ENCODE results near the gene THOC6.
"Not testable (repeated sequence)": the region's sequence is repeated elsewhere in the genome, so short reads cannot be mapped to it uniquely, and the experiment has no call there.

THOC6 gene

DNA sequence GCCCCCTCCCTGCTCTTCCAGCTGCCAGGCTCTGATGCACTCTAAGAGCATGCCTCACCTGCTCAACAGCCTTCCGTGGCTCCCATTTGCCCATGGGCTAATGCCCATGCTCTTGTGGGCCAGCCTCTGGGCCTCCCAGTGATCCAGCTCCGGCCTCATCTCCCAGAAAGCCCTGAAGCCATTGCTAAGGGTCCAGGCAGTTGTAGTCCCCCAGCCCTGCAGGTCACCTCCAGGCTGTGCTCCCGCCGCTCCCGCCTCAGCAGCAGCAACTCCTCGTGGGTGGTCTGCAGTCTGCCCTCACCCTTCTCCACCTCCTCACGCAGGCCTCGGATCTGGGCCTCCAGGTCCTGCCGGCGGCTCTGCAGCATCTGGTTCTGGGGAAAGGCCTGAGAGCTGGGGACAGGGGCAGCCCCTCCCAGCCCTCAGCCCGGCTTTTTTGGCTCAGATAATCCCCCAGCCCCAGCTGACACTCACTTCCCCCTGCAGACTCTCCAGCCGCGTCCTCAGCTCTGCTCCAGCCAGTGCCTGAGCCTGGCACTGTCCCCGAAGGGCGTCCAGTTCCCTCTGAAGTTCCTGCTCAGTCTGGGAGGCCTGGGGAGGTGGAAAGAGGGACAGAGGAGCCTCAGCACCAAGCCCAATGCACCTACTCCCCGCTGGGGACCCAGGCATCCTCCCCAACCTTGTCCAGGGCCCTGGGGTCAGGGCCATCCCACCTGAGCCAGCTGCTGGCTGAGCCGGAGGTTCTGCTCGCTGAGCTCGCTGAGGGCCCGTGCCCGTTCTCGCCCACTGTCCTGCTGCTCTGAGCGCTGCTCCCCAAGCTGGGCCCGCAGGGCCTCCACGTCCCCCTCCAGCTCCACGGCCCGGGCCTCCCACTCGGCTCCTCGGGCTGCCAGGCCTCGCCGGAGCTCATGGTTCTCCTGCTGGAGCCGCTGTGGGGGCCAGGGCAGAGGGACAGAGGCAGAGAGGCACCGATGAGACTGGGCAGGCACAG lies 6.7 kb downstream of the THOC6 start:
- no peak for DNase-seq (ENCODE audit: low read depth in 2 of 2)

DNA sequence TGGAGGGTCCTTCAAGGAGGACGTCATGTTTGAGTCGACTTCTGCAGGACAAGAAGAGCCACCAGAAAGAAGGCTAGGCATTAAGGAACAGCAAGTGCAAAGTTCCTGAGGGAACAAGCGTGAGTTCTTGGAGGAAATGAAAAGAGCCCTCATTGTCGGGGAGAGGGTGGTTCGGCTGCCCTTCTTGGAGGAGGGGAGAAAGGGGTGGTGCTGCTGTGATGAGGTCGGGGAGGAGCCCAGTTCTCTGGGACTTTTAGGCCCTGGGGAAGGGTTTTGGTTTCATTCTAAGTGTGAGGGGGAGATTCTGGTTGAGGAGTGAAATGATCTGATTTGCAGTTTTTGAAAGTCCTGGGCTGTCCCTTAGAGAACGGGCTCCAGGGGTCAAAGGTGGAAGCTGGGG lies 8.8 kb downstream of the THOC6 start:
- no peak for DNase-seq (ENCODE audit: low read depth in 2 of 2)

DNA sequence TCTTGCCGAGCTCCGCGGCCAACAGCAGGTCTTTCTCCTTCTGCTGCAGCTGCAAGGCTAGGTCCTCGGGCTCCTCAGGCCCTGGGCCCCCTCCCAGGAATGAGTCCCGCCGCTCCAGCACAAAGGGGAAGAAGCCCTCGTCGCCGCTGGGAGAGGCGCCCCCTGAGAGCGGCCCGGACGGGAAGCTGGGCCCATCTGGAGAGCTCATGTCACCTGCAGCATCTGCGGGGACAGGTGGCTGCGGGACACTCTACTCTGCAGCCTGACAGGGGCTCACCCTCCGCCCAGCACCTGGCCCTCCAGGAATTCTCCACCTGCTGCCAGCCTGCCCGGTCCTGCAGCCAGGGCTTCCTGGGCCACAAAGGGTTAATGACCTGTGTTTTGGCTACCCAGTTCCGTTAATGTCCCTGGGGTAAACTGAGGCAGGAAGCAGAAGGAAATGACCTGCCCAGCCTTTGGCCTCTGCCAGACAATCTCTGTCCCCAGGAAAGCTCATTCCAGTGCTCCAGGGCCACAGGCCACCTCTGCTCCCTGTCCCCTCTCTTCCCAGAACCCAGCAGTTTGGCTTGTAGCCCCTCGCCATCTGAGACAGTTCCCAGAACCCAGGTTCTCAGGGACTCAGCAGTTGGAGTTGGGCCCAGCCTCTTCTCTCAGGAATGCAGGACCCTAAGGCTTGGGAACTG lies 11.6 kb downstream of the THOC6 start:
- DNase-seq (ENCODE audit: low read depth in 2 of 2): no peak

DNA sequence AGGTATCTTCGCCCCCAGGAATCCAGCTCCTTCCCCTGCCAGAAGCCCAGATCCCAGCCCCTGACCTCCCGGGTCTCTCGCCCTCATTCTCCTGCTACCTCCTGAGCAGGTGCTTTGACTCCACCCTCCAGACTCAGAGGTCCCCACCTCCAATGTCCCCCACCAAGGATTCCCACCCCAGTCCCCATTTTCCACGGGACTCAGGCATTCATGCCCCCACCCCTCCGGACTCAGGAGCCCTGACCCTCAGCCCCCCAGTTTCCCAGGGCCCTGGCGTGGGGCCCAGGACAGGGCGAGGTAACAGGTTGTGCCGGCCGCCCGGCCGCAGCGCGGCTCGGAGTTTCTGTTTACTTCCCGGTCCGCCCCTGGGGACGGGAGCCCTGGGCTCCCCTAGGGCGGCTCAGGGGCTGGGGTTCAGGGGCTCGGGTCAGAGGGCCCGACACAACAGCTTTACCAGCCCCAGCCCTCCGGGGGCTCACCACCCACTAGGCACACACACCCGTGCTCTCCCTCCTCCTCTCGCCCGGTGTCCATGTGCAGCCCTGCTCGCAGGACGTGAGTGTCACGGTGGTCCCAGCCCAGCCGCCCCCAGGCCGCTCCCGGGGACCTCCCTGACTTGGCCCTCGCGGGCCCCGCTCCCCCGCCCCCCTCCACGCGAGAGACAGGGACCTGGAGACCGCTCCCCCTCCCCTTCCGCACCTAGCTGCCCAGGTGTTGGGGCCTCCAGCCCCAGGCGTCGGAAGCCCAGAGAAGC lies 12.3 kb downstream of the THOC6 start:
- DNase-seq (ENCODE audit: low read depth in 2 of 2): no peak

DNA sequence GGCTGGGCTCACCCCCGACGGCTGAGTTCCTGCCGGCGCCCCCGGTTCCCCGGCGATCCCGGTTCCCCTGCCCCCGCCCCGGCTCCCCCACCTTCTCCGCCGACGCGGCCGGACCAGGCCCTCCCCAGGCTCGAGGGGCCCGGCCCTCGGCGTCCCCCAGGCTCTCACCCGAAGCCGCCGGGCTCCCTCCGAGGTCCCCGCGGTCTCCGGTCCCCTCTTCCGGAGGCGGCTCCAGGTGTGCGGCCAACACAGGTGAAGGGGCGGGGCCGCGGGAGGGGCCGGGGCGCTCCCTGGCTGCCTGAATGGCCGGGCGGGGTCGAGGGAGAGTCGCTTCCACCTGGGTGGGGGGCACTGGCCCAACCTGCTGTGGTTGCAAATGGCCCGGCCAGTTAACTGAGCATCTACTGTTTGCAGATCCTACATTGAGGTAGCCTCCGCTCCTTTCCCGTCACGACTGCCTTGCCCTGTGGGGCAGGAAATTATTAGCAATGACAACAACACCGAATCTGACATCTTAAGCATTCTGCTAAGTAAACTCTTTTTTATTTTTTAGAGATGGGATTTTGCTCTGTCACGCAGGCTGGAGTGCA lies 13.0 kb downstream of the THOC6 start, which contains the start of gene BICDL2:
Gene BICDL2 (minus strand): TSS at position 219 of the 590 bp plus-strand sequence. CDS start 1,448 bp downstream, outside the sequence.
- no peak for DNase-seq (ENCODE audit: low read depth in 2 of 2)

DNA sequence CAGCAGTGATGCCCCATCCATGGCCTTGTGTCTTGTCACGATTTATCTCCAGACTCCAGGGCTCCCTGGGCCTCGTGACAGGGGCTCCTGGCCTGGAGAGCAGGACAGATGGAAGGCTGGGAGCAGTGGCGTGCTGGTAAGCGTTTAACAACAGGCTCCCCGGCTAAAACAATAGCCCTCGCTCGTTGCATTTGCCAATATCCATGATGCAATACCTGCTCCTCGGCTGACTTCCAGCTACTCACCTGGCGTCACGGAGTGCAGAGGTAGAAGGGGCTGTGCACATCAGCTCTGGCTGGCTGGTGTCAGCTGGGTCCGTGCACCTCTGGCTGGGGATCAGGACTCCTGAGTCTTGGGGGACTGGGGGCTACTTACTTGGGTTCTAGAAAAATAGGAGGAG lies 14.4 kb downstream of the THOC6 start:
- DNase-seq (ENCODE audit: low read depth in 2 of 2): no peak

DNA sequence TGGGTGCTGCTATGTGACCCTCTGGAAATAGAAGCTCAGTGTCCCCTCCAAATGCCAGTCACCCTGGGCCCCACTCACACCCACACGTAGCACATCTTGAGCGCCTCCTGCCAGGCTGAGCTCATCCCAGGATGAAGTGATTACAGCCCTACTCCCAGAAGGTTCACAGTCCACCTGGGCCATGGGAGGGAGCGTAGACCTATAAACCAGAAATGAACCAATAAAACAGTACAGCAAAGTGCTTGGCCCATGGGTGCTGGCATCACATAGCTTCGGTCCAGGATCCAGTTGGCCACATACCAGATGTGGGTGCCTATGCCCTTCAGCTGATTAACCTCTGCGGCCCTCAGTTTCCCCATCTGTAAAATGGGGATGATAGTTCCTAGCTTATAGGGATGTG lies 15.1 kb downstream of the THOC6 start:
- no peak for DNase-seq (ENCODE audit: low read depth in 2 of 2)

DNA sequence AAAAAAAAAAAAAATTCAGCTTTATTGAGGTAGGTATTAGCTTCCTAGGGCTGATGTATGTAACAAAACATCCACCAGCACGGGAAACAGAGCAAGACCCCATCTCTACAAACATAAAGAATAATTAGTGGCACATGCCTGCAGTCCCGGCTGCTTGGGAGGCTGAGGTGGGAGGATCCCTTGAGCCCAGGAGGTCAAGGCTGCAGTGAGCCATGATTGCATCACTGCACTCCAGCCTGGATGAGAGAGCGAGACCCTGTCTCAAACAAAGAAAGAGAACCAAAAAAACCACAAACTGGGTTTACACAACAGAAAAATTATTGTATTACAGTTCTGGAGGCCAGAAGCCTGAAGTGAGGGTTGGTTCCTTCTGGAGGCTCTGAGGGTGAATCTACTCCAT lies 18.5 kb downstream of the THOC6 start:
- DNase-seq (ENCODE audit: low read depth in 2 of 2): no peak

DNA sequence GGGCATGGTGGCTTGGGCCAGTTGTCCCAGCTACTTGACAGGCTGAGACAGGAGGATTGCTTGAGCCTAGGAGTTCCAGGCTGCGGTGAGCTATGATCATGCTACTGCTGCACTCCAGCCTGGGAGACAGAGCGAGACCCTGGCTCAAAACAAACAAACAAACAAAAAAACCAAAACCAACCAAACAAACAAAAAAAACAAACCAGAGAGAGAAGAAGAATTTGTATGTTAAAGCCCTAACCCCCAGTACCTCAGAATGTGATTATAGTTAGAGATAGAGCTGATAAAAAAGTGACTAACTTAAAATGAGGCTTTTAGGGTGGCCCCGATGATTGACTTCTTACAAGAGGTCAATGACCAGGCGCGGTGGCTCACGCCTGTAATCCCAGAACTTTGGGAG lies 20.9 kb downstream of the THOC6 start:
- no peak for DNase-seq (ENCODE audit: low read depth in 2 of 2)

DNA sequence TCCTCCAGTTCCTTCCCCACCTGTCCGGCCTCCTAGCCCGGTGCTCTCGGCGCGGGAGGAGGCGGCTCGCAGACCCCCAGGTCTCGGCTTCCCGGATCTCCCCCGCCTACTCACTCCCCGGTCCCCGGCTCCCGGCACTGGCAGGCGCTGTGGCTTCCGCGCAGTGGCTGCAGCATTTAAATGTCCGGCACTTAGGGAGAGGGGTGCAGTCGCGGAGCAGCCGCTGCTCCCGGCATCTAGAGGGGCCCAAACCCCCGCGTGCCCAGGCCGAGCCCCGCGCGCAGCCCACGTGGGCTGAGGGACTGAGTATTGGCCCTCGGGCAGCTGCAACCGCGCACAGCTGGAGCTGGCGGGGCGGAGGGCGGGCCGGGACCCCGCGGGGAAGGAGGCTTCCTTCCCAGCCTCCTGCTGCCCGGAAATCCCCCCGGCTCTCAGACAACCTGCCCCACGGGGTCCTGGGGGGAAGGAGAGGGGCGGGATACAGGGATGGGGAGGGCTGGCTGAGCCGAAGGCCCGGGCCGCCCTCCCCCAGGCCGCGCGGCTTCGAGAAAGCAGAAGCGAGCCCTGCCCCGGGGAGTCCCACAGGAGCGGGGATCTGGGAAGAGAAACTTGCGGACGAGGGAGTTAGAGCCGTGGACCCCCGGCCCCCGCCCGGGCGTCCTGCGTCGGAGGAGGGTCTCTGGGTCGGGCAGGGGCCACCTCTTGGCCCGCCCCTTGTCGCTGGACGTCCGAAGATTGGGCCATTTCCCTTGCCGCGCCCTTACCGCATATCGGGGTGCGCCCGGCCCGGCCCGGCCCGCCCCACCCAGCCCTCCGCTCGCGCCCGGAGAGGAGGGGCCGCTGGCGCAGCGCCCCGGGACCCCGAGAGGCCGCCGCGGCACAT lies 22.2 kb downstream of the THOC6 start, which contains the start of gene MMP25:
Gene MMP25 (plus strand): TSS at position 804 of the 883 bp plus-strand sequence. CDS start 357 bp downstream, outside the sequence.
- DNase-seq (ENCODE audit: low read depth in 2 of 2): no peak

DNA sequence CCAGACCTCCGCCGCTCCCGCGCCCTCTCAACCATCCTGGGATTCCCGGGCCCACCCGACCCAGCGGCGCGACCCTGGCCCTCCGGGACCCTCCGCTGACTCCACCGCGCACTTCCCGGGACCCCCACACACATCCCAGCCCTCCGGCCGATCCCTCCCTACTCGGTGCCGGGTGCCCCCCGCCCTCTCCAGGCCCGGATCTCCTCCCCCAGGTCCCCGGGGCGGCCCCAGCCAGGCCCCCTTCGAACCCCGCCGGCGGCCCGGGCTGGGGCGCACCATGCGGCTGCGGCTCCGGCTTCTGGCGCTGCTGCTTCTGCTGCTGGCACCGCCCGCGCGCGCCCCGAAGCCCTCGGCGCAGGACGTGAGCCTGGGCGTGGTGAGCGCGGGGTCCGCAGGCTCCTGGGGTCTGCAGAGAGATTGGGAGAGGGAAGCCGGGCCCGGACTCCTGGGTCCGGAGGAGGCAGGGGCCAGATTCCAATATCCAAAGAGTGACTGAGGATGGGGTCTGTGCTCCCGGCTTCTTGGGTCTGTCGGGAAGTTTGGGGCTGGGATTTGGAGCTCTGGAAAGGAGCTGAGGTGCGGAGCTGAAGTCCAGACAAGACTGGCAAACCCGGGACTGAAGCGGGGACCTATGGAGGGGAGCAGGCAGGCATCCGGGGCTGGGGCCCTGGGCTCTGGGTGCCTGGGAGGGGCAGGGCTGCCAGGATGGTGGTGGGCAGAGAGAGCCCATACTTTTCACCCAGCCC lies 23.0 kb downstream of the THOC6 start:
- no peak for DNase-seq (ENCODE audit: low read depth in 2 of 2)

DNA sequence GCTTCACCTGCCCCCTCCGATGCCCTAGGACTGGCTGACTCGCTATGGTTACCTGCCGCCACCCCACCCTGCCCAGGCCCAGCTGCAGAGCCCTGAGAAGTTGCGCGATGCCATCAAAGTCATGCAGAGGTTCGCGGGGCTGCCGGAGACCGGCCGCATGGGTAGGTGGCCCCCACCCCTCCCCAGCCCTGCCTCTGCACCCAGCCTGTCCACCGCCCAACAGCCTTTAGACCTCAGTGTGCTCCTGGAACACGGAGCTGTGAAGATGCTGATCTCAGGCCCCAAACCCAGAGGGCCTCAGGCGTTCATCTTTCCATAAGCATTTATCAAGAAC lies 23.5 kb downstream of the THOC6 start:
- DNase-seq (ENCODE audit: low read depth in 2 of 2): no peak

DNA sequence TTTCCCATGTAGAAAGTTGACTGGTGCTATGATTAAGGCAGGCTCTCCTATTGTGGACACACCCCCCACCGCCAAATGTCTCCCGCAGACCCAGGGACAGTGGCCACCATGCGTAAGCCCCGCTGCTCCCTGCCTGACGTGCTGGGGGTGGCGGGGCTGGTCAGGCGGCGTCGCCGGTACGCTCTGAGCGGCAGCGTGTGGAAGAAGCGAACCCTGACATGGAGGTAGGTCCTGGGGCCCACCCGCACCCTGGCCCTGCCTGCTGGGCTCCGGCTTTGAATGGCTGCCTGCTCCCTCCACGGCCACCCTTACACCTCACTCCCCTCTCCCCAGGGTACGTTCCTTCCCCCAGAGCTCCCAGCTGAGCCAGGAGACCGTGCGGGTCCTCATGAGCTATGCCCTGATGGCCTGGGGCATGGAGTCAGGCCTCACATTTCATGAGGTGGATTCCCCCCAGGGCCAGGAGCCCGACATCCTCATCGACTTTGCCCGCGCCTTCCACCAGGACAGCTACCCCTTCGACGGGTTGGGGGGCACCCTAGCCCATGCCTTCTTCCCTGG lies 26.2 kb downstream of the THOC6 start:
- no peak for DNase-seq (ENCODE audit: low read depth in 2 of 2)

DNA sequence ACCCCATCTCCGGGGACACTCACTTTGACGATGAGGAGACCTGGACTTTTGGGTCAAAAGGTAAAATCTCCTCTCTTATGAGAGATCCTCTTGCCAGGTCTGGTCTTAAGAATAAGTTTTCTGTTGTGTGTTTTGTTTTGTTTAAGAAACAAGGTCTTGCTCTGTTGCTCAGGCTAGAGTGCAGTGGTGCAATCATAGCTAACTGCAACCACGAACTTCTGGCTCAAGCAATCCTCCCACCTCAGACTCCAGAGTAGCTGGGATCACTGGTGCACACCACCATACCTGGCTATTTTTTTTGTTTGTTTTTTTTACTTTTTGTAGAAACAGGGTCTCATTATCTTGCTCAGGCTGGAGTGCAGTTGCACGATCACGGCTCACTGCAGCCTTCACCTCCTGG lies 26.7 kb downstream of the THOC6 start:
- no peak for DNase-seq (ENCODE audit: low read depth in 2 of 2)

DNA sequence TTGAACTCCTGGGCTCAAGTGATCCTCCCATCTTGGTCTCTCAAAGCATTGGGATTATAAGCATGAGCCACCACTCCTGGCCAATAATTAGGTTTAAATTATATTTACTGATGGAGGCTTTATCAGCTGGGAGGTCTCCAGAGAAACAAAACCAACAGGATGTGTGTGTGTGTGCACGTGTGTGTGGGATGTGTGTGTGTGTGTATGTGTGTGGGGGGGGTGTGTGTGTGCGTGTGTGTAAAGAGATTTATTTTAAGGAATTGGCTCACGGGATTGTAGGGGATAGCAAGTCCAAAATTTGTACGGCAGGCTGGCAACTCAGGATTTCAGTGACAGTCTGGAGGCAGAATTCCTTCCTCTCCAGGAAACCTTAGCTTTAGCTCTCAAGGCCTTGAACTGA lies 27.2 kb downstream of the THOC6 start:
- no peak for DNase-seq (ENCODE audit: low read depth in 2 of 2)

DNA sequence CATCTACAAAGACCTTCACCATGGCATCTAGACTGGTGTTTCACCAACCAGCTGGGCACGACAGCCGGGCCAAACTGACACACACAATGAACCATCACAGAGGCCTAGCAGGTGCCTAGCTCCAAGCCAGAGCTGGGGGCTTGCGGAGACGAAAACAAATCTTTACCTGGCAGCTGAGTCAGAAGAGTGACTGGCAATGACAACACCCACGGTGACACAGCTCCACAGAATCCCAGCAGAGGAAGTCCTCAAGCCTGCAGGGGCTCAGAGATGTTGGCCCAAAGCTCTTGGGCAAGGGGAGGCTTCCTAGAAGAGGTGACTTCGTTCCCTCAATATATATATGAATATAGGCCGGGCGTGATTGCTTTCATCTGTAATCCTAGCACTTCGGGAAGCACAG lies 27.7 kb downstream of the THOC6 start:
- DNase-seq (ENCODE audit: low read depth in 2 of 2): no peak

DNA sequence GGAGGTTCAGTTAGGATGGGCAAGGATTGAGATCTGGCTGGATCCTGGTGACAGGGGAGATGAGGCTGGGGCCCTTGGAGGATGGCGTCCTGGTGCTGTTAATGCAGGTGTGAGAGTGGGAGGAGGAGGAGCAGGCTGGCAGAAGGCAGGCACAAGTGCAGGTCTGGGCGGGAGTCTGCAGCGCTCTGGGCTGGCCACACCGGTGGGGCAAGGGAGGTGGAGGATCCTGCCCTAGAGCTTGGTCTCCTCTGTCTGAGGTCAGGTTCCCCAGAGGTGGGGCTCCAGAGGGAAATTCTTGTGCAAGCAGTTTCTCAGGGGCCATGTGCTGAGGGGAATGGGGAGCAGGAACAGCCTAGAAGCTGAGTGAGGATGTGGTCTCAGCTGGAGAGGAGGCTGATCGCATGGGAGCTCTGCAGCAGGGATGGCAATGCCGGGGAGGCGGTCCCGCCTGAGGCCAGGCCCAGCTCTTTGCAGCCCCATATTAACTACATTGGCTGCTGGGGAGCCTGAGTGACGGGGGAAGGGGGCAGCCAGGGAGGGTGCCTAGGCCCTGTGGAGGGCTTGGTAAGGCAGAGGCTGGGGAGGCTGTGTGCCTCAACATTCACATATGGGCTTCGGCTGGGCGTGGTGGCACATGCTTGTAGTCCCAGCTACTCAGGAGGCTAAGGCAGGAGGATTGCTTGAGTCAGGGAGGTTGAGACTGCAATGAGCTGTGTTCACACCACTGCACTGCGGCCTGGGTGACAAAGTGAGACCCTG lies 28.9 kb downstream of the THOC6 start:
- not testable (repeated sequence) for DNase-seq (ENCODE audit: low read depth in 2 of 2)

DNA sequence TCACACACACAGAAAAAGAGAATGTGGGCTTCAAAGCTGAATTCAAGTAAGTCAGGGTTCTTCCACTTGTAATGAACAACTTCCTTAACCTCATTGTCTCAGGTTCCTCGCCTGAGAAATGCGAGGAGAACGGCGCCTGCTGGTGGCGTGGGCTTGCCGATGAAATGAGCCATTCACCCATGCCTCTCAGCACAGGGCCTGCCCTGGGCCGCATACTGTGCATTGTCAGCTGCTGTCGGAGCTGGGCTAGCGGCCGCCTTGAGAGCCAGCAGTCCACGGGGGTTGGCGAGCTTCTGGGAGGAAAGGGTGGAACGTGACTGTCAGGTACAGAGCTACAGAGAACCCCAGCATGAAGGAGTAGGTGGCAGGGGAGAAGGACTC lies 29.5 kb downstream of the THOC6 start:
- DNase-seq (ENCODE audit: low read depth in 2 of 2): not testable (repeated sequence)

Measured in stimulated activated CD4-positive, alpha-beta T cell treated with anti-CD3 and anti-CD28 coated beads, Interleukin-12 subunit alpha, Interleukin-12 subunit beta, amount 100 ng/mL, for 24 hours (primary cell).